Spleen (tissue), 13 donors: ENCODE measurements around the gene C1QTNF1. TPM values are rescaled to one million over a fixed set of nuclear protein-coding genes. Genes with fewer than 3 reads are reported as not detected.

Source experiments
- DNase-seq: peaks from one replicate; pipeline ENCODE4 v3.0.0-alpha.2; 2020
- H3K27ac ChIP-seq, 8 donors: fragments of 200-600 bp; sonication (generic) in 7 of 8; 1 replicate in 4 of 8; 2 replicates in 4 of 8; pipeline versions ENCODE4 v1.5.0 to v1.8.0; 2016 to 2021; ENCODE audit warnings: inconsistent platforms in 4 of 8, mild to moderate bottlenecking in 4 of 8, moderate library complexity in 1 of 8
- H3K27me3 ChIP-seq, 7 donors: fragments of 200-600 bp; sonication (generic) in 6 of 7; replicated peaks in 1 of 7; 1 replicate in 4 of 7; 2 replicates in 3 of 7; pipeline versions ENCODE4 v1.5.0 to v1.8.0; 2016 to 2021; ENCODE audit warnings: inconsistent platforms in 3 of 7, mild to moderate bottlenecking in 1 of 7
- H3K36me3 ChIP-seq, 6 donors: fragments of 200-600 bp; sonication (generic) in 5 of 6; 1 replicate in 4 of 6; 2 replicates in 2 of 6; pipeline versions ENCODE4 v1.5.0 to v1.8.0; 2016 to 2021; ENCODE audit warnings: inconsistent platforms in 2 of 6
- H3K4me1 ChIP-seq, 6 donors: fragments of 200-600 bp; sonication (generic) in 5 of 6; 1 replicate in 3 of 6; 2 replicates in 3 of 6; pipeline versions ENCODE4 v1.5.0 to v1.8.0; 2016 to 2021; ENCODE audit warnings: inconsistent platforms in 3 of 6
- H3K4me3 ChIP-seq, 8 donors: fragments of 200-600 bp; sonication (generic) in 7 of 8; 1 replicate in 4 of 8; 2 replicates in 4 of 8; pipeline versions ENCODE4 v1.5.0 to v1.8.0; 2016 to 2021; ENCODE audit warnings: inconsistent platforms in 4 of 8, mild to moderate bottlenecking in 4 of 8, moderate library complexity in 2 of 8
- H3K9me3 ChIP-seq, 8 donors: fragments of 200-600 bp; sonication (generic) in 7 of 8; 1 replicate in 4 of 8; 2 replicates in 4 of 8; pipeline versions ENCODE4 v1.5.0 to v1.8.0; 2016 to 2021; ENCODE audit warnings: inconsistent platforms in 4 of 8
- POLR2A ChIP-seq, 3 donors: fragments of 450-650 bp; IDR thresholded peaks; one replicate each; pipeline ENCODE4 v1.5.1; 2017; ENCODE audit warnings: antibody characterized with exemption in 3 of 3, mild to moderate bottlenecking in 1 of 3
- POLR2AphosphoS5 ChIP-seq, 3 donors: sonication (generic); formaldehyde crosslinking; IDR thresholded peaks; one replicate each; pipeline ENCODE4 v1.5.1; 2017; ENCODE audit warnings: antibody characterized with exemption in 3 of 3
- WGBS, 5 donors: extraction: QIAGEN DNeasy Blood & Tissue Kit in 3 of 5; methylation state at CpG; one replicate each; pipeline versions ENCODE4 v1.1.5 to v1.1.7; 2013 to 2018; 5-methylcytosine and 5-hydroxymethylcytosine counted together
- intact Hi-C: fragments of 100-400 bp; cut with DNase I; formaldehyde crosslinking; loops from one replicate; pipeline ENCODE4 v1.15.0; 2023; ENCODE audit warnings: low total_unique reads
- long read RNA-seq, 2 donors: transcript quantifications; one replicate each; lab custom pipeline, GENCODE V29; 2026
- polyA plus RNA-seq, 3 donors: library from polyadenylated mRNA; stranded (reverse); fragments of 200-250 nt; gene quantifications; one replicate each; pipeline ENCODE4 v1.2.1, GENCODE V29; 2013
- total RNA-seq, 7 donors: library from RNA; depleted of rRNA in 3 of 7; stranded (reverse); fragments of >200 nt in 3 of 7; fragmentation: NEBNext Ultra II Directional in 4 of 7; extraction: Animal tissue kit (Norgen Biotek cat#: 25700) in 4 of 7; gene quantifications; one replicate each; pipeline versions ENCODE4 v1.1.0 to v1.2.1, GENCODE V29; 2016 to 2021
- TF ChIP-seq, protein P1 (sequence below), 11 experiments: fragments of 200-600 bp in 7 of 11; fragments of 450-650 bp in 4 of 11; sonication (generic) in 4 of 11; IDR thresholded peaks in 8 of 11; conservative IDR thresholded peaks in 3 of 11; 1 replicate in 7 of 11; 2 replicates in 4 of 11; pipeline versions ENCODE4 v1.4.0 to v1.8.0; 2016 to 2021; ENCODE audit warnings: antibody characterized with exemption in 11 of 11, inconsistent platforms in 4 of 11, mild to moderate bottlenecking in 1 of 11
- donor health status: healthy with polysubstance abuse.
- donor health status: DM: no; HTN: no; CAD: no; lungs with moderate emphysema.
- donor health status: DM: no; HTN: no; CAD: no.
- donor health status: Bipolar disorder and iron deficiency.
- donor health status: healthy.
- donor health status: DM: no; HTN: no; CAD: no.
- donor health status: DM: yes; HTN: yes; CAD: no.

C1QTNF1 gene, protein sequence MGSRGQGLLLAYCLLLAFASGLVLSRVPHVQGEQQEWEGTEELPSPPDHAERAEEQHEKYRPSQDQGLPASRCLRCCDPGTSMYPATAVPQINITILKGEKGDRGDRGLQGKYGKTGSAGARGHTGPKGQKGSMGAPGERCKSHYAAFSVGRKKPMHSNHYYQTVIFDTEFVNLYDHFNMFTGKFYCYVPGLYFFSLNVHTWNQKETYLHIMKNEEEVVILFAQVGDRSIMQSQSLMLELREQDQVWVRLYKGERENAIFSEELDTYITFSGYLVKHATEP
- 100 to 1,000 TPM in 1 of 7 donors, 10 to 100 TPM in 6; 26.5 to 101 (median 69.9) TPM for total RNA-seq
- polyA plus RNA-seq: 10 to 100 TPM; 14.7 to 29.1 (median 25.3) TPM
- long read RNA-seq, donor 1: 0 reads
- long read RNA-seq, donor 2, partial matches to known transcripts: 0 of 1 reads
- long read RNA-seq, donor 2, other reads (novel, unspliced or antisense): 0 of 1 reads

DNA sequence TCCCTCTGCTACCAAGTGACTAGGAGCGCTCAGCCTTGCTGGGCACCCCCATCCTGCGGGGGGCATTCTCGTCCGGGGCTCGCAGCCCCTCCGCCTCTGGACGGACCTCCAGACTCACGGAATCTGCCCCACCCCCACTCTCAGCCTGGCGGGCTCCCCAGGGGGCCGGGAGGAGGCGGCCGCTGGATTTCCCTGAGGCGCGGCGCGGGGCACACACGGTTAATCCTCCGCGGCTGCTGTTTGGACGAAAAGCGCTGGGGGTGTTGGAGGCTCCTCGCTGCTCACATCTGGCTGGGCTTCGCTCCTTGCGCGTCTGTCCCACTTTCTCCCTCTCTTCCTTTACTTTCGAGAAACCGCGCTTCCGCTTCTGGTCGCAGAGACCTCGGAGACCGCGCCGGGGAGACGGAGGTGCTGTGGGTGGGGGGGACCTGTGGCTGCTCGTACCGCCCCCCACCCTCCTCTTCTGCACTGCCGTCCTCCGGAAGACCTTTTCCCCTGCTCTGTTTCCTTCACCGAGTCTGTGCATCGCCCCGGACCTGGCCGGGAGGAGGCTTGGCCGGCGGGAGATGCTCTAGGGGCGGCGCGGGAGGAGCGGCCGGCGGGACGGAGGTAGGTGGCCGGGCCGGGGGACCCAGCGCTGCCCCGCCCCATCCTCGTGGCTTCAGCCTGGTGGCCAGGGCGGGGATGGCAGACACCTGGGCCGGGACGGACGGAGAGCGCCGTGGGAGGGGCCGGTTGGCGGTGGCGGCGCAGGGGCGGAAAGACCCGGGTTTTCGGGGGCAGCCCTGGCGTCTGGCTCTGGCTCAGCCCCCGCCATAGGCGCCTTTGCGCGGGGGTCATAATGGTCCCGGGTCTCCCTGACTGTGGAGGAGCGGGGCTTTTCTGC is at the start of gene C1QTNF1:
Gene C1QTNF1, plus strand, starts transcription at position 284 of the 886 bp plus-strand sequence. CDS start 19,800 bp downstream, outside the sequence.
- Histone ChIP-seq H3K36me3 (no peaks in the 10 kb centered on the region), H3K4me3 (peak within 1 kb of the TSS; percentile 45 to 79 (median 60)), H3K27me3 (peaks cover 0 to 83% (median 20%) of the 10 kb centered on the region in 7 donors), H3K27ac (peak within 1 kb of the TSS; percentile 60 to 87 (median 80)), H3K4me1 (peaks cover 7 to 95% (median 51%) of the 10 kb centered on the region in 6 donors), H3K9me3 (no peaks in the 10 kb centered on the region)
- WGBS, 5 donors: 2% methylated on average over 59 to 77 of the region's 77 CpGs
- intact Hi-C loops: no loop called here
- TF ChIP-seq POLR2A (IDR thresholded peaks at IDR 0.05) (no peak), POLR2AphosphoS5 (IDR thresholded peaks at IDR 0.05) (peak; percentile 36 to 70 (median 65))
- TF ChIP-seq, protein P1, sequence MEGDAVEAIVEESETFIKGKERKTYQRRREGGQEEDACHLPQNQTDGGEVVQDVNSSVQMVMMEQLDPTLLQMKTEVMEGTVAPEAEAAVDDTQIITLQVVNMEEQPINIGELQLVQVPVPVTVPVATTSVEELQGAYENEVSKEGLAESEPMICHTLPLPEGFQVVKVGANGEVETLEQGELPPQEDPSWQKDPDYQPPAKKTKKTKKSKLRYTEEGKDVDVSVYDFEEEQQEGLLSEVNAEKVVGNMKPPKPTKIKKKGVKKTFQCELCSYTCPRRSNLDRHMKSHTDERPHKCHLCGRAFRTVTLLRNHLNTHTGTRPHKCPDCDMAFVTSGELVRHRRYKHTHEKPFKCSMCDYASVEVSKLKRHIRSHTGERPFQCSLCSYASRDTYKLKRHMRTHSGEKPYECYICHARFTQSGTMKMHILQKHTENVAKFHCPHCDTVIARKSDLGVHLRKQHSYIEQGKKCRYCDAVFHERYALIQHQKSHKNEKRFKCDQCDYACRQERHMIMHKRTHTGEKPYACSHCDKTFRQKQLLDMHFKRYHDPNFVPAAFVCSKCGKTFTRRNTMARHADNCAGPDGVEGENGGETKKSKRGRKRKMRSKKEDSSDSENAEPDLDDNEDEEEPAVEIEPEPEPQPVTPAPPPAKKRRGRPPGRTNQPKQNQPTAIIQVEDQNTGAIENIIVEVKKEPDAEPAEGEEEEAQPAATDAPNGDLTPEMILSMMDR (IDR thresholded peaks at IDR 0.05 in 8 of 11, conservative IDR thresholded peaks at IDR 0.05 in 3 of 11): peak in 9 of 11 experiments; percentile 25 to 59 (median 45)
- DNase-seq: peak; percentile 78

DNA sequence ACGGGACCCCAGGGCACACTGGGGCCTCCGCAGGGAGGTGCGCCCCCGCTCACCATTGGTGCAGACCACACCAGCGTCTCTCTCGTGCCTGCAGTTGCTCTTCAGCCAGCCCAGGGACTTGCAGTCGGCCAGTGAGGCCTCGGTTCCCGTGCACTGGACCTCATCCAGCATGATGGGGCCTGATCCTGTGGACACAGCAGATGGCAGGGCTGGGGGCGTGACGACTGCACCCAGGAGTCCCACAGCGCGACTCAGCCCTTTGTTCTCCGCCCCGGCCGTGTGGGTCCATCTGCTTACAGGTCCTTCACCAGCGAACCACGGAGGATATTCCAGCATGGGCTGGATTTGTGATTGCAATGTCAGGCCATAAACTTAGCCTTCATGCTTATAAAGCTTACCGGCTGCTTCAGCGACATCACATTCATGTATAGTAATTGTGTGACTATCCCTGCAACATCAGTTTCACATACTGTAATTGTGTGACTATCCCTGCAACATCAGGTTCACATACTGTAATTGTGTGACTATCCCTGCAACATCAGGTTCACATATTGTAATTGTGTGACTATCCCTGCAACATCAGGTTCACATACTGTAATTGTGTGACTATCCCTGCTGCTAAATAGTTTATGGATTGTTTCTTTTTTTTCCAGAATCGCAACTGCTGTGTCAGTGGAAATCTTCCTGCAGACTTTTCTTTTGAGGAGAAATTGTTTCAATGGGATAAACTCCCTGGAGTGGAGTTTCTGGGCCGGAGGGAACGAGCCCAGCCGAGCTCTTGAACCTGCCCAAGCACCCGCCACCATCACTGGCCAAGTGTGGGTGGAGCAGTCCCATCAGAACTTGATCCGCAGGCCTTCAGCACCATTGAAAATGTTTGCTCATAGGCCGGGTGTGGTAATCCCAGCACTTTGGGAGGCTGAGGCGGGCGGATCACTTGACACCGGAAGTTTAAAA is 49.1 kb upstream of the C1QTNF1 start:
- Histone ChIP-seq H3K27ac (peak overlapping the region in 5 of 8 donors; percentile 41 to 61 (median 51)), H3K4me1 (peaks cover 15 to 93% (median 53%) of the 10 kb centered on the region in 6 donors), H3K4me3 (peak overlapping the region in 1 of 8 donors; percentile 23), H3K9me3 (no peaks in the 10 kb centered on the region), H3K36me3 (peaks cover 0 to 15% (median 0%) of the 10 kb centered on the region in 6 donors), H3K27me3 (no peaks in the 10 kb centered on the region)
- intact Hi-C loops: loop anchor here (5.0 kb wide), 1 partner anchor 113 kb away; no protein-coding TSS in a partner anchor
- TF ChIP-seq POLR2AphosphoS5 (IDR thresholded peaks at IDR 0.05) (peak in 2 of 3 donors; percentile 21 to 32), POLR2A (IDR thresholded peaks at IDR 0.05) (no peak)
- TF ChIP-seq, protein P1 (IDR thresholded peaks at IDR 0.05 in 8 of 11, conservative IDR thresholded peaks at IDR 0.05 in 3 of 11): no peak
- WGBS, 5 donors: 67 to 81% (median 78%) methylated on average over 24 to 30 of the region's 30 CpGs
- no peak for DNase-seq

DNA sequence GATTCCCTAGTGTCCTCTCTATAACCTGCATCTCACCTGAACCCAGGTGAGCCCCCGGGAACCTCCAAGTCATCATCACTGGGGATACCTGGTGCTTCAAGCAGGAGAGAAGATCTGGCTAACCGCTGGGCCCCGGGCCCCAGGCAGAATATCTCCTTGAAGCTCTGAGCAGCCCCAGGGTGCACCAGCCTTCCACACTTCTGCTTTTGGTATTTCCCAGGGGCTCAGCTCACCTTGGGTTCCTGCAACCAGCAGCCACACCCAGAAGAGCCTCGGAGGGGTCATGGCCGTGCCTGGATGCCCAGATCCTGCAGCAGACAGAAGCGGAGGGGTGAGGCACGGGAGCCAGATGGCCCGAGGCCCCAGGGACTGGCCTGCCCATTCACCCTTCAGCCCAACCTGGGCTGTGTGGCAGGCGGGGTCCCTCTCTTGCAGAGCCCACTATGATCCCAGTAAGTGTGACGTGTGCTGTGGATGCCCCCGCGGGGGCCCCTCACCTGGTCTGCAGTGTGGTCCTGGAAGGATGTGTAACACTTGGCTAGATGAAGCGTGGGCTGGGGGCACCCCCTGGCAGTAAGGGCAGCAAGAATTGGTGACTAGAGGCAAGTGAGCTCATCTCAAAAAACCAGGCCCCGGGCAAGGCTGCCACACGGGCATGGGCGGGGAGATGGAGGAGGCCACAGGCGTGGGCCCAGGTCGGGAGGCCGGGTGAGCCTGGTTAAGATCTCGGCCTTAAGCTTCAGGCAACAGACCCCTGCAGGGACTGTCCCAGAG is 46.9 kb upstream of the C1QTNF1 start:
- WGBS, 5 donors: 73 to 83% (median 77%) methylated on average over 13 to 20 of the region's 20 CpGs
- Histone ChIP-seq H3K36me3 (peaks cover 0 to 15% (median 0%) of the 10 kb centered on the region in 6 donors), H3K27ac (peak overlapping the region in 3 of 8 donors; percentile 1 to 61 (median 19)), H3K27me3 (no peaks in the 10 kb centered on the region), H3K4me3 (no peak overlapping the region), H3K4me1 (peaks cover 7 to 80% (median 44%) of the 10 kb centered on the region in 6 donors), H3K9me3 (no peaks in the 10 kb centered on the region)
- no peak for DNase-seq
- TF ChIP-seq, protein P1 (IDR thresholded peaks at IDR 0.05 in 8 of 11, conservative IDR thresholded peaks at IDR 0.05 in 3 of 11): no peak
- TF ChIP-seq POLR2AphosphoS5 (IDR thresholded peaks at IDR 0.05): no peak
- intact Hi-C loops: no loop called here
